ENCODE data around the gene DNAH8. TPM values are rescaled to one million over a fixed set of nuclear protein-coding genes. Genes with fewer than 3 reads are reported as not detected.

Gene DNAH8
- under 1 TPM in 1 of 4 donors, not detected in 3; 0.22 TPM for total RNA-seq

DNA sequence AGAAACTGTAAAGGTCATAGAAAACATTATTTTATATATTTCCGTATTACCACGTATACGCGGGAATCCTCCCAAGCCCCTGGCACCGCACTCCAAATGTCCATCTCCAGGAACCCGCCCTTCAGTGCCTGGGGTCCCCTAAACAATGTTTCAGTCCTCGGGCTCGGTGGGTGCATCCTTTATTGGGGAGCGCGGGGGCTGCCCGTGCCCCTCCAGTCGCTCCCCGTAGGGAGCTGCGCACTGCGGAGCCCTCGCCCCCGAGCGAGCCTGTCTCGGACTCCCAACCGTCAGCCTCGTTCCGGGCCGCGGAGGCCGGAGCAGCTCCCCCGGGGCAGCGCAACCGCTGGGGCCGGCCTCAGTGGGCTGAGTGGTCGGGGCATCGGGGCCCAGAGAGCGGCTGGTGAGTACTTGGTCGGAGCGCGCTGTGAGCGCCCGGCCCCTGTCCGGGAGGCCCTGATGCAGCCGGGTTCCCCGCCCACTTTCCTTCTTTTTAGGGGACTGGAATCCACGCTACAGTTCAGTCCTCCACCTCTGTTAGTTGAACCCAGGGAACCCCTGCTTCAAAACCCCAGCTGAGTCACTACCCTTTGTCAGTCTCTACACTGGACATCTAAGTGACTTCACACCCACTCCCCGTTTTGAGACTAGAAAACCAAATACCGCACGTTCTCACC, at the start of gene DNAH8:
TSS of gene DNAH8 (plus strand) at position 296 of the 674 bp plus-strand sequence. CDS start 7,499 bp downstream, outside the sequence.
- no peak within 1 kb of the TSS for H3K27ac ChIP-seq
- 6 to 10% methylated on average over 29 to 40 of the region's 44 CpGs for WGBS, 2 donors
- no peak for DNase-seq (ENCODE audit: low spot score in 2 of 2)
- peaks cover 0 to 11% (median 6%) of the 10 kb centered on the region in 4 donors for H3K4me1 ChIP-seq
- H3K9me3 ChIP-seq = no peaks in the 10 kb centered on the region
- TF ChIP-seq EP300 (IDR thresholded peaks at IDR 0.05) (no peak), POLR2A (IDR thresholded peaks at IDR 0.05) (no peak)
- TF ChIP-seq, protein P1, sequence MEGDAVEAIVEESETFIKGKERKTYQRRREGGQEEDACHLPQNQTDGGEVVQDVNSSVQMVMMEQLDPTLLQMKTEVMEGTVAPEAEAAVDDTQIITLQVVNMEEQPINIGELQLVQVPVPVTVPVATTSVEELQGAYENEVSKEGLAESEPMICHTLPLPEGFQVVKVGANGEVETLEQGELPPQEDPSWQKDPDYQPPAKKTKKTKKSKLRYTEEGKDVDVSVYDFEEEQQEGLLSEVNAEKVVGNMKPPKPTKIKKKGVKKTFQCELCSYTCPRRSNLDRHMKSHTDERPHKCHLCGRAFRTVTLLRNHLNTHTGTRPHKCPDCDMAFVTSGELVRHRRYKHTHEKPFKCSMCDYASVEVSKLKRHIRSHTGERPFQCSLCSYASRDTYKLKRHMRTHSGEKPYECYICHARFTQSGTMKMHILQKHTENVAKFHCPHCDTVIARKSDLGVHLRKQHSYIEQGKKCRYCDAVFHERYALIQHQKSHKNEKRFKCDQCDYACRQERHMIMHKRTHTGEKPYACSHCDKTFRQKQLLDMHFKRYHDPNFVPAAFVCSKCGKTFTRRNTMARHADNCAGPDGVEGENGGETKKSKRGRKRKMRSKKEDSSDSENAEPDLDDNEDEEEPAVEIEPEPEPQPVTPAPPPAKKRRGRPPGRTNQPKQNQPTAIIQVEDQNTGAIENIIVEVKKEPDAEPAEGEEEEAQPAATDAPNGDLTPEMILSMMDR (IDR thresholded peaks at IDR 0.05) = no peak
- H3K4me3 ChIP-seq = peak within 1 kb of the TSS; percentile 16 to 45 (median 29)
- peaks cover 0 to 71% of the 10 kb centered on the region in 2 donors for H3K27me3 ChIP-seq
- H3K36me3 ChIP-seq = no peaks in the 10 kb centered on the region

GRCh38 chr6:38671885-38672467, 43.1 kb upstream of the DNAH8 start:
- TF ChIP-seq EP300 (IDR thresholded peaks at IDR 0.05) = no peak
- no peak for TF ChIP-seq POLR2A (IDR thresholded peaks at IDR 0.05)
- TF ChIP-seq, protein P1 (IDR thresholded peaks at IDR 0.05) = peak; percentile 31 to 65 (median 52)
- Histone ChIP-seq H3K9me3 (no peaks in the 10 kb centered on the region), H3K27me3 (no peaks in the 10 kb centered on the region), H3K27ac (no peak overlapping the region), H3K4me3 (no peak overlapping the region), H3K36me3 (peaks cover 0 to 23% (median 4%) of the 10 kb centered on the region in 3 donors), H3K4me1 (peaks cover 0 to 8% (median 0%) of the 10 kb centered on the region in 4 donors)
- WGBS, 2 donors = 9 to 21% methylated on average over 2 of the region's 2 CpGs
- DNase-seq (ENCODE audit: low spot score in 2 of 2) = peak in 1 of 2 donors; percentile 24

GRCh38 chr6:38673397-38674165, 41.5 kb upstream of the DNAH8 start:
- Histone ChIP-seq H3K4me1 (peaks cover 0 to 14% (median 0%) of the 10 kb centered on the region in 4 donors), H3K9me3 (no peaks in the 10 kb centered on the region), H3K27me3 (no peaks in the 10 kb centered on the region), H3K4me3 (no peak overlapping the region), H3K27ac (no peak overlapping the region), H3K36me3 (peaks cover 0 to 27% (median 4%) of the 10 kb centered on the region in 3 donors)
- no peak for DNase-seq (ENCODE audit: low spot score in 2 of 2)
- WGBS, 2 donors = 58 to 66% methylated on average over 9 of the region's 9 CpGs
- no peak for TF ChIP-seq EP300 (IDR thresholded peaks at IDR 0.05)
- TF ChIP-seq, protein P1 (IDR thresholded peaks at IDR 0.05) = no peak
- TF ChIP-seq POLR2A (IDR thresholded peaks at IDR 0.05) = no peak

DNA sequence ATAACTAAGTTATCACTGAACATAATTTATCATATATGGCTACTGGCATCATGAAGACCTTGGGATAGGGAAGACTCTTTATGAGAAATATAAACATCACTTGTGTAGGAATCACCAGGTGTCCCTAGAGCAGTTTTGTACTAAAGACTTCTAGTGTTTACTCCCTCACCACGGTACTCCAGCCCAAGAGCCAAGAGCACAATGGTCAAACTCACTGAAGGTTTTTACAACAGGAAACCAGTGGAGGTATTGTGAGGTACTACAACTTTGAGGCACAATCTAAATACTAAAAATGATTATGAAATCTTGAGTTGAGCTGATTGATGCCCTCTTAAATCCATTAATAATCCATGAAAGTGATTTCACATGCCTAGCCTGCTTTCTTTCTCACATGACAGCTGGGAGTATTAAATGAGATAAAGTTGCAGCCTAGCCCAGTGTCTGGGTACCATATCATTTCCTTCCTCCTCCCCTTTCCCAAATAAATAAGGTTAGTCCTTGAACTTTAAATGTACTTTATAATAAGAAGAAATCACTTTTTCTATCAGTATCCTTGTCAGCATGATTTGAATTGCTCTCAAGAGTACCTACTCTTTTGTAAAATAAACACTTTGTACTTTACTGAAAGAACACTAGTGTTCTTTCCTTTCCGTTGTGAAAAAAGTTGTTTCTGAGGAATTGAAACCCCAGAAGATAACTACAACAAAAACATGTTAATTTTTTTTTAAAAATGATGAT, 38.7 kb upstream of the DNAH8 start:
- 46 to 62% methylated on average over 2 of the region's 2 CpGs for whole genome bisulfite sequencing, 2 donors
- Histone ChIP-seq H3K27ac (peak overlapping the region in 3 of 4 donors; percentile 41 to 57 (median 46)), H3K4me3 (no peak overlapping the region), H3K4me1 (peaks cover 0 to 14% (median 0%) of the 10 kb centered on the region in 4 donors), H3K36me3 (peaks cover 0 to 55% (median 4%) of the 10 kb centered on the region in 3 donors), H3K9me3 (no peaks in the 10 kb centered on the region), H3K27me3 (no peaks in the 10 kb centered on the region)
- TF ChIP-seq EP300 (IDR thresholded peaks at IDR 0.05) = no peak
- TF ChIP-seq, protein P1 (IDR thresholded peaks at IDR 0.05) = no peak
- TF ChIP-seq POLR2A (IDR thresholded peaks at IDR 0.05) = no peak
- no peak for DNase-seq (ENCODE audit: low spot score in 2 of 2)

Data from tibial nerve (tissue), 4 donors.